B cell (primary cell): ENCODE results near the gene STRADA. TPM values are rescaled to one million over a fixed set of nuclear protein-coding genes. Genes with fewer than 3 reads are reported as not detected.
"Not testable (repeated sequence)": the region's sequence is repeated elsewhere in the genome, so short reads cannot be mapped to it uniquely, and the experiment has no call there.

Source experiments
- ATAC-seq: fragments of 200-7000 bp; cut with Tn5 transposase; one replicate; pipeline ENCODE4 v1.10.0; 2021; ENCODE audit warnings: low read depth, mild to moderate bottlenecking, moderate number of reproducible peaks, moderate library complexity
- CTCF ChIA-PET: fragments of 350-600 bp; sonication (Branson Sonifier 250); formaldehyde crosslinking; loops from one replicate; lab custom pipeline; 2021; ENCODE audit warnings: antibody characterized with exemption, inconsistent platforms; lab: Charles Lee
- POLR2A ChIA-PET: fragments of 350-600 bp; sonication (Branson Sonifier 250); formaldehyde crosslinking; loops from one replicate; lab custom pipeline; 2021; ENCODE audit warnings: antibody characterized with exemption; lab: Charles Lee
- DNase-seq: peaks from one replicate; pipeline ENCODE4 v3.0.0; 2013
- H2AFZ ChIP-seq: 2 replicates; pipeline ENCODE4 v1.6.1; 2012; ENCODE audit warnings: mild to moderate bottlenecking, low read depth, low read length; ENCODE audit not compliant: insufficient read depth, poor library complexity, severe bottlenecking
- H3K27ac ChIP-seq, 2 donors: 1 replicate in 1 of 2; 2 replicates in 1 of 2; pipeline ENCODE4 v1.5.1; 2012 to 2013; ENCODE audit warnings: low read length in 2 of 2, mild to moderate bottlenecking in 2 of 2, moderate library complexity in 1 of 2
- H3K27me3 ChIP-seq, 4 experiments: fragments of 200-600 bp in 1 of 4; sonication (generic) in 1 of 4; replicated peaks in 1 of 4; 1 replicate in 2 of 4; 2 replicates in 2 of 4; pipeline versions ENCODE4 v1.6.1 to v1.7.0; 2013 to 2016; ENCODE audit warnings: low read length in 3 of 4, mild to moderate bottlenecking in 2 of 4, mixed read lengths in 1 of 4, moderate library complexity in 1 of 4; ENCODE audit not compliant: insufficient read depth in 4 of 4, control insufficient read depth in 3 of 4; ENCODE audit errors: control extremely low read depth in 1 of 4
- H3K36me3 ChIP-seq, 2 experiments: replicated peaks in 1 of 2; 1 replicate in 1 of 2; 2 replicates in 1 of 2; pipeline versions ENCODE4 v1.6.1 to v1.7.1; 2013; ENCODE audit warnings: low read length in 1 of 2; ENCODE audit not compliant: insufficient read depth in 2 of 2, control insufficient read depth in 1 of 2; ENCODE audit errors: control extremely low read depth in 1 of 2, extremely low read depth in 1 of 2
- H3K4me1 ChIP-seq, 2 donors: fragments of 200-600 bp in 1 of 2; sonication (generic) in 1 of 2; 1 replicate in 1 of 2; 2 replicates in 1 of 2; pipeline versions ENCODE4 v1.5.1 to v1.6.1; 2013 to 2017; ENCODE audit warnings: low read length in 2 of 2; ENCODE audit not compliant: control insufficient read depth in 2 of 2, insufficient read depth in 2 of 2
- H3K4me2 ChIP-seq: replicated peaks from 2 replicates; pipeline ENCODE3; 2012; ENCODE audit warnings: mild to moderate bottlenecking, low read depth, low read length; ENCODE audit not compliant: poor library complexity, severe bottlenecking
- H3K4me3 ChIP-seq, 5 experiments: fragments of 200-600 bp in 1 of 5; sonication (generic) in 1 of 5; 1 replicate in 3 of 5; 2 replicates in 2 of 5; pipeline versions ENCODE4 v1.5.1 to v1.7.0; 2011 to 2016; ENCODE audit warnings: low read length in 4 of 5, mild to moderate bottlenecking in 4 of 5, low read depth in 2 of 5, control low read depth in 1 of 5, moderate library complexity in 1 of 5; ENCODE audit not compliant: insufficient read depth in 1 of 5; ENCODE audit errors: control extremely low read depth in 1 of 5, extremely low read depth in 1 of 5
- H3K79me2 ChIP-seq: fragments of 200-600 bp; sonication (generic); one replicate; pipeline ENCODE4 v1.6.0; 2016; ENCODE audit warnings: low read length; ENCODE audit not compliant: control insufficient read depth, insufficient read depth
- H3K9ac ChIP-seq: fragments of 200-600 bp; sonication (generic); 2 replicates; pipeline ENCODE4 v1.6.1; 2017; ENCODE audit warnings: mild to moderate bottlenecking, low read length, moderate library complexity
- H3K9me3 ChIP-seq, 3 donors: one replicate each; pipeline versions ENCODE4 v1.6.1 to v1.7.1; 2013; ENCODE audit warnings: low read length in 2 of 3; ENCODE audit not compliant: control insufficient read depth in 2 of 3, insufficient read depth in 1 of 3; ENCODE audit errors: control extremely low read depth in 1 of 3
- H4K20me1 ChIP-seq: 2 replicates; pipeline ENCODE4 v1.6.0; 2012; ENCODE audit warnings: mild to moderate bottlenecking, low read length; ENCODE audit not compliant: insufficient read depth, control insufficient read depth, poor library complexity, severe bottlenecking
- H3K27ac Mint-ChIP-seq: one replicate; pipeline ENCODE4 v1.8.0; 2021; ENCODE audit warnings: mixed read lengths
- H3K27me3 Mint-ChIP-seq: one replicate; pipeline ENCODE4 v1.8.0; 2021; ENCODE audit warnings: mixed read lengths
- H3K4me1 Mint-ChIP-seq: one replicate; pipeline ENCODE4 v1.8.0; 2021; ENCODE audit warnings: mixed read lengths
- H3K4me3 Mint-ChIP-seq: one replicate; pipeline ENCODE4 v1.8.0; 2021; ENCODE audit warnings: mixed read lengths
- H3K9me3 Mint-ChIP-seq: one replicate; pipeline ENCODE4 v1.8.0; 2022; ENCODE audit warnings: mixed read lengths; ENCODE audit not compliant: insufficient read depth
- EZH2 ChIP-seq: IDR thresholded peaks from 2 replicates; pipeline ENCODE4 v1.6.1; 2012; ENCODE audit warnings: borderline replicate concordance, low read depth, mild to moderate bottlenecking, moderate library complexity, low read length; ENCODE audit not compliant: insufficient read depth, poor library complexity, severe bottlenecking
- WGBS: methylation state at CpG from one replicate; pipeline ENCODE4 v1.1.5; 2013; ENCODE audit warnings: missing lambda C conversion rate; ENCODE audit not compliant: insufficient coverage; 5-methylcytosine and 5-hydroxymethylcytosine counted together
- intact Hi-C: fragments of 100-400 bp; cut with micrococcal nuclease; formaldehyde crosslinking; loops from one replicate; pipeline ENCODE4 v1.10.0; 2022
- polyA plus RNA-seq: library from polyadenylated mRNA; depleted of rRNA; stranded (reverse); fragments of >200 nt; gene quantifications from 2 replicates; pipeline ENCODE4 v1.2.3, GENCODE V29; 2012
- total RNA-seq, 2 donors: library from RNA; stranded (reverse); fragments of 120-200 nt in 1 of 2; gene quantifications; 1 replicate in 1 of 2; 2 replicates in 1 of 2; pipeline versions ENCODE4 v1.2.3 to v1.2.4, GENCODE V29; 2013 to 2022
- TF ChIP-seq, protein P1 (sequence below): fragments of 200-600 bp; IDR thresholded peaks from one replicate; pipeline ENCODE4 v1.8.0; 2022; ENCODE audit warnings: antibody characterized with exemption, mild to moderate bottlenecking

The STRADA gene
- total and polyA plus RNA-seq, 2 donors (not counting 1 experiment from before 2014, with no cell fraction given), result 48.1 to 93.2 TPM

DNA sequence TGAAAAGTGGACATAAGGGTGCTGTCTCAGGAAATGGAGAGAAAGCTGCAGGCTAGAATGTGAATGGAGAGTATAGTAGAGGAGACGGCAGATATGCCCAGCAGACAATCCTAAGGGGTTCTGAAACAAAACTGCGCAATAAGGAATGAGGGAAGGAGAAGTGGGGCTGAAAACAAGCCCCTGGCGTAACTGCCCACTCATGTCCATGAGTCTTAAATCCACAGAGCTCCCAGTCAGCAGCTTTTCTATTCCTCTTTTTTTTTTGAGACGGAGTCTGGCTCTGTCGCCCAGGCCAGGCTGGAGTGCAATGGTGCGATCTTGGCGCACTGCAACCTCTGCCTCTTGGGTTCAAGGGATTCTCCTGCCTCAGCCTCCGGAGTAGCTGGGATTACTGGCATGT is 5.9 kb downstream of the STRADA start:
- no peak overlapping the region for H3K9ac ChIP-seq
- no peak overlapping the region for H3K4me3 ChIP-seq
- H3K9me3 ChIP-seq, result no peaks in the 10 kb centered on the region
- H3K4me2 ChIP-seq, result no peak overlapping the region
- no peaks in the 10 kb centered on the region for H3K9me3 Mint-ChIP-seq
- H4K20me1 ChIP-seq, result no peaks in the 10 kb centered on the region
- CTCF ChIA-PET, result interaction anchor here (0.8 to 1.0 kb wide), 2 partner anchors 35 to 124 kb away, joined by 3 to 7 read pairs; partner anchors contain the start of gene LIMD2
- peaks cover 0 to 5% of the 10 kb centered on the region in 2 experiments for H3K36me3 ChIP-seq
- no peaks in the 10 kb centered on the region for H3K27me3 Mint-ChIP-seq
- DNase-seq (no peak), ATAC-seq (no peak)
- H3K4me3 Mint-ChIP-seq, result no peak overlapping the region
- POLR2A ChIA-PET, result interaction anchor here (0.9 kb wide), 1 partner anchor 70 kb away, joined by 4 read pairs; no protein-coding TSS in a partner anchor
- H3K27ac ChIP-seq, result no peak overlapping the region
- H3K27me3 ChIP-seq, result no peaks in the 10 kb centered on the region
- peaks cover 10% of the 10 kb centered on the region for H3K4me1 Mint-ChIP-seq
- H3K4me1 ChIP-seq, result peaks cover 6 to 7% of the 10 kb centered on the region in 2 donors
- TF ChIP-seq, protein P1, sequence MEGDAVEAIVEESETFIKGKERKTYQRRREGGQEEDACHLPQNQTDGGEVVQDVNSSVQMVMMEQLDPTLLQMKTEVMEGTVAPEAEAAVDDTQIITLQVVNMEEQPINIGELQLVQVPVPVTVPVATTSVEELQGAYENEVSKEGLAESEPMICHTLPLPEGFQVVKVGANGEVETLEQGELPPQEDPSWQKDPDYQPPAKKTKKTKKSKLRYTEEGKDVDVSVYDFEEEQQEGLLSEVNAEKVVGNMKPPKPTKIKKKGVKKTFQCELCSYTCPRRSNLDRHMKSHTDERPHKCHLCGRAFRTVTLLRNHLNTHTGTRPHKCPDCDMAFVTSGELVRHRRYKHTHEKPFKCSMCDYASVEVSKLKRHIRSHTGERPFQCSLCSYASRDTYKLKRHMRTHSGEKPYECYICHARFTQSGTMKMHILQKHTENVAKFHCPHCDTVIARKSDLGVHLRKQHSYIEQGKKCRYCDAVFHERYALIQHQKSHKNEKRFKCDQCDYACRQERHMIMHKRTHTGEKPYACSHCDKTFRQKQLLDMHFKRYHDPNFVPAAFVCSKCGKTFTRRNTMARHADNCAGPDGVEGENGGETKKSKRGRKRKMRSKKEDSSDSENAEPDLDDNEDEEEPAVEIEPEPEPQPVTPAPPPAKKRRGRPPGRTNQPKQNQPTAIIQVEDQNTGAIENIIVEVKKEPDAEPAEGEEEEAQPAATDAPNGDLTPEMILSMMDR, result no peak
- TF ChIP-seq EZH2, result no peak
- peaks cover 81% of the 10 kb centered on the region for H3K79me2 ChIP-seq
- intact Hi-C loops, result no loop called here
- no peak overlapping the region for H2AFZ ChIP-seq
- H3K27ac Mint-ChIP-seq, result no peak overlapping the region
- 98% methylated on average over 8 of the region's 8 CpGs for WGBS

DNA sequence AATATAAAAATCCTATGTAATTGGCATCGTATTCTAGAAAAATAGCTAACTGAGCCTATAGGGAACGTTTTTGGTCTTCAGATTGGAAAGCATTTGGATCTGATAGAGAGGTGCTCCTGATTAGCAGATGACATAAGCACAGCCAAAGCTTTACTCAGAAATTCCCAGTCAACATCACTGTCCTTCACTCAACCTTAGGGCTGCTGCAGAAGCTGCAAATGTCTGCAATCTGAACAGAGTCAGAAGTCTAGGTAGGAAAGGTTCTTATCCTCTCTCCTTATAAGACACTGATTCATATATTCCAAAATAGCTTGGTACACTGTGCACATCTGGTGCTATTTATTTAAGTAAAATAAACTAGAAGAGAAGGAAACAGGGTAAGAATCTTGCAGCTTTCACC is 19.2 kb downstream of the STRADA start:
- no peak overlapping the region for H3K4me3 Mint-ChIP-seq
- WGBS, result no CpG with 5 or more reads among the region's 2 CpGs
- POLR2A ChIA-PET, result no interaction called here

DNA sequence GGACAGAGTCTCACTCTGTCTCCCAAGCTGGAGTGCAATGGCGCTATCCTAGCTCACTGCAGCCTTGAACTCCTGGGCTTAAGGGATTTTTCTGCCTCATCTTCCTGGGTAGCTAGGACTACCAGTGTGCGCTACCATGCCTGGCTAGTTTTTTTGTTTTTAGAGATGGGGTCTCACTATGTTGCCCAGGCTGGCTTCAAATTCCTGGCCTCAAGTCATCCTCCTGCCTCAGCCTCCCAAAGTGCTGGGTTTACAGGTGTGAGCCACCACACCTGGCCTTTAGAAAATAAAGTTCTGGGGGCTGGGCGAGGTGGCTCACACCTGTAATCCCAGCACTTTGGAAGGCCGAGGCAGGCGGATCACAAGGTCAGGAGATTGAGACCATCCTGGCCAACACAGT is 21.4 kb downstream of the STRADA start:
- POLR2A ChIA-PET, H3K27ac ChIP-seq, H3K9me3 Mint-ChIP-seq, H3K27me3 ChIP-seq, H3K4me3 ChIP-seq, H3K9me3 ChIP-seq, H3K9ac ChIP-seq, H3K4me1 ChIP-seq, H2AFZ ChIP-seq, intact Hi-C loops, DNase-seq, H4K20me1 ChIP-seq, H3K27ac Mint-ChIP-seq, H3K4me2 ChIP-seq, H3K79me2 ChIP-seq, H3K4me3 Mint-ChIP-seq, ATAC-seq, H3K27me3 Mint-ChIP-seq, H3K4me1 Mint-ChIP-seq: not testable (repeated sequence)
- CTCF ChIA-PET, result interaction anchor here (3.9 kb wide), 1 partner anchor 10 kb away, joined by 21 read pairs; no protein-coding TSS in a partner anchor
- peaks cover 9 to 21% of the 10 kb centered on the region in 2 experiments for H3K36me3 ChIP-seq
- WGBS, result 100% methylated on average over 4 of the region's 5 CpGs

More for the DNA sequence above, 19.2 kb downstream of the STRADA start:
- Histone ChIP-seq H3K4me1 (no peaks in the 10 kb centered on the region), H3K79me2 (peaks cover 3% of the 10 kb centered on the region), H2AFZ (no peak overlapping the region), H3K9ac (no peak overlapping the region), H3K4me3 (no peak overlapping the region), H4K20me1 (no peaks in the 10 kb centered on the region), H3K27ac (no peak overlapping the region), H3K27me3 (no peaks in the 10 kb centered on the region), H3K36me3 (peaks cover 11 to 22% of the 10 kb centered on the region in 2 experiments), H3K9me3 (no peaks in the 10 kb centered on the region), H3K4me2 (no peak overlapping the region)
- Mint-ChIP-seq H3K27me3 (no peaks in the 10 kb centered on the region), H3K9me3 (no peaks in the 10 kb centered on the region), H3K27ac (no peak overlapping the region), H3K4me1 (no peaks in the 10 kb centered on the region)
- TF ChIP-seq, protein P1, result no peak
- TF ChIP-seq EZH2, result no peak
- intact Hi-C loops, result no loop called here
- DNase-seq (no peak), ATAC-seq (no peak)
- CTCF ChIA-PET, result interaction anchor here (1.4 to 3.9 kb wide), 2 partner anchors 12 to 134 kb away, joined by 3 to 21 read pairs; no protein-coding TSS in a partner anchor
